Spleen (tissue), 11 donors: Measurements from ENCODE around the gene DCAF4. TPM values are rescaled to one million over a fixed set of nuclear protein-coding genes. Genes with fewer than 3 reads are reported as not detected.
A peak's percentile ranks its signal among the peaks of the same experiment; 100 is the strongest.
"Not testable (repeated sequence)": the region's sequence is repeated elsewhere in the genome, so short reads cannot be mapped to it uniquely, and the experiment has no call there.

ENCODE experiments used
- DNase-seq: peaks from one replicate; pipeline ENCODE4 v3.0.0-alpha.2; 2020
- H3K27ac ChIP-seq, 8 donors: fragments of 200-600 bp; sonication (generic) in 7 of 8; 1 replicate in 4 of 8; 2 replicates in 4 of 8; pipeline versions ENCODE4 v1.5.0 to v1.8.0; 2016 to 2021; ENCODE audit warnings: inconsistent platforms in 4 of 8, mild to moderate bottlenecking in 4 of 8, moderate library complexity in 1 of 8
- H3K27me3 ChIP-seq, 7 donors: fragments of 200-600 bp; sonication (generic) in 6 of 7; replicated peaks in 1 of 7; 1 replicate in 4 of 7; 2 replicates in 3 of 7; pipeline versions ENCODE4 v1.5.0 to v1.8.0; 2016 to 2021; ENCODE audit warnings: inconsistent platforms in 3 of 7, mild to moderate bottlenecking in 1 of 7
- H3K36me3 ChIP-seq, 6 donors: fragments of 200-600 bp; sonication (generic) in 5 of 6; 1 replicate in 4 of 6; 2 replicates in 2 of 6; pipeline versions ENCODE4 v1.5.0 to v1.8.0; 2016 to 2021; ENCODE audit warnings: inconsistent platforms in 2 of 6
- H3K4me1 ChIP-seq, 6 donors: fragments of 200-600 bp; sonication (generic) in 5 of 6; 1 replicate in 3 of 6; 2 replicates in 3 of 6; pipeline versions ENCODE4 v1.5.0 to v1.8.0; 2016 to 2021; ENCODE audit warnings: inconsistent platforms in 3 of 6
- H3K4me3 ChIP-seq, 8 donors: fragments of 200-600 bp; sonication (generic) in 7 of 8; 1 replicate in 4 of 8; 2 replicates in 4 of 8; pipeline versions ENCODE4 v1.5.0 to v1.8.0; 2016 to 2021; ENCODE audit warnings: inconsistent platforms in 4 of 8, mild to moderate bottlenecking in 4 of 8, moderate library complexity in 2 of 8
- H3K9me3 ChIP-seq, 8 donors: fragments of 200-600 bp; sonication (generic) in 7 of 8; 1 replicate in 4 of 8; 2 replicates in 4 of 8; pipeline versions ENCODE4 v1.5.0 to v1.8.0; 2016 to 2021; ENCODE audit warnings: inconsistent platforms in 4 of 8
- POLR2A ChIP-seq, 3 donors: fragments of 450-650 bp; IDR thresholded peaks; one replicate each; pipeline ENCODE4 v1.5.1; 2017; ENCODE audit warnings: antibody characterized with exemption in 3 of 3, mild to moderate bottlenecking in 1 of 3
- POLR2AphosphoS5 ChIP-seq, 3 donors: sonication (generic); formaldehyde crosslinking; IDR thresholded peaks; one replicate each; pipeline ENCODE4 v1.5.1; 2017; ENCODE audit warnings: antibody characterized with exemption in 3 of 3
- WGBS, 5 donors: extraction: QIAGEN DNeasy Blood & Tissue Kit in 3 of 5; methylation state at CpG; one replicate each; pipeline versions ENCODE4 v1.1.5 to v1.1.7; 2013 to 2018; 5-methylcytosine and 5-hydroxymethylcytosine counted together
- intact Hi-C: fragments of 100-400 bp; cut with DNase I; formaldehyde crosslinking; loops from one replicate; pipeline ENCODE4 v1.15.0; 2023; ENCODE audit warnings: low total_unique reads
- polyA plus RNA-seq, 3 donors: library from polyadenylated mRNA; stranded (reverse); fragments of 200-250 nt; gene quantifications; one replicate each; pipeline ENCODE4 v1.2.1, GENCODE V29; 2013
- total RNA-seq, 7 donors: library from RNA; depleted of rRNA in 3 of 7; stranded (reverse); fragments of >200 nt in 3 of 7; fragmentation: NEBNext Ultra II Directional in 4 of 7; extraction: Animal tissue kit (Norgen Biotek cat#: 25700) in 4 of 7; gene quantifications; one replicate each; pipeline versions ENCODE4 v1.1.0 to v1.2.1, GENCODE V29; 2016 to 2021
- TF ChIP-seq, protein P1 (sequence below), 11 experiments: fragments of 200-600 bp in 7 of 11; fragments of 450-650 bp in 4 of 11; sonication (generic) in 4 of 11; IDR thresholded peaks in 8 of 11; conservative IDR thresholded peaks in 3 of 11; 1 replicate in 7 of 11; 2 replicates in 4 of 11; pipeline versions ENCODE4 v1.4.0 to v1.8.0; 2016 to 2021; ENCODE audit warnings: antibody characterized with exemption in 11 of 11, inconsistent platforms in 4 of 11, mild to moderate bottlenecking in 1 of 11
- donor health status: healthy with polysubstance abuse.
- donor health status: DM: no; HTN: no; CAD: no; lungs with moderate emphysema.
- donor health status: DM: no; HTN: no; CAD: no.
- donor health status: Bipolar disorder and iron deficiency.
- donor health status: healthy.
- donor health status: DM: no; HTN: no; CAD: no.
- donor health status: DM: yes; HTN: yes; CAD: no.

The DCAF4 gene
- total and polyA plus RNA-seq, 10 donors = 7.7 to 25.0 (median 12.3) TPM

DNA sequence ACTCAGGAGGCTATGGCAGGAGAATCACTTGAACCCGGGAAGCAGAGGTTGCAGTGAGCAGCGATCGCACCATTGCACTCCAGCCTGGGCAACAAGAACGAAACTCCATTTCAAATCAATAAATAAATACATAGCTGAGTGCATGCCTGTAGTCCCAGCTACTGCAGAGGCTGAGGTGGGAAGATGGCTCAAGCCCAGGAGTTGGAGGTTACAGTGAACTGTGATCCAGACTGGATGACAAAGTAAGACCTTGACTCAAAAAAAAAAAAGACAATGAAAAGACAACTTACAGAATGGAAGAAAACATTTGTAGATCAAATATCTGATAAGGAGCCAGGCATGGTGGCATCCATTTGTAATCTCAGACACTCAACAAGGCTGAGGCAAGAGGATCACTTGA is 73.1 kb downstream of the DCAF4 start:
- no peaks in the 10 kb centered on the region for H3K9me3 ChIP-seq
- TF ChIP-seq POLR2A (IDR thresholded peaks at IDR 0.05) (no peak), POLR2AphosphoS5 (IDR thresholded peaks at IDR 0.05) (no peak)
- TF ChIP-seq, protein P1, sequence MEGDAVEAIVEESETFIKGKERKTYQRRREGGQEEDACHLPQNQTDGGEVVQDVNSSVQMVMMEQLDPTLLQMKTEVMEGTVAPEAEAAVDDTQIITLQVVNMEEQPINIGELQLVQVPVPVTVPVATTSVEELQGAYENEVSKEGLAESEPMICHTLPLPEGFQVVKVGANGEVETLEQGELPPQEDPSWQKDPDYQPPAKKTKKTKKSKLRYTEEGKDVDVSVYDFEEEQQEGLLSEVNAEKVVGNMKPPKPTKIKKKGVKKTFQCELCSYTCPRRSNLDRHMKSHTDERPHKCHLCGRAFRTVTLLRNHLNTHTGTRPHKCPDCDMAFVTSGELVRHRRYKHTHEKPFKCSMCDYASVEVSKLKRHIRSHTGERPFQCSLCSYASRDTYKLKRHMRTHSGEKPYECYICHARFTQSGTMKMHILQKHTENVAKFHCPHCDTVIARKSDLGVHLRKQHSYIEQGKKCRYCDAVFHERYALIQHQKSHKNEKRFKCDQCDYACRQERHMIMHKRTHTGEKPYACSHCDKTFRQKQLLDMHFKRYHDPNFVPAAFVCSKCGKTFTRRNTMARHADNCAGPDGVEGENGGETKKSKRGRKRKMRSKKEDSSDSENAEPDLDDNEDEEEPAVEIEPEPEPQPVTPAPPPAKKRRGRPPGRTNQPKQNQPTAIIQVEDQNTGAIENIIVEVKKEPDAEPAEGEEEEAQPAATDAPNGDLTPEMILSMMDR (IDR thresholded peaks at IDR 0.05 in 8 of 11, conservative IDR thresholded peaks at IDR 0.05 in 3 of 11) = no peak
- H3K27ac ChIP-seq = no peak overlapping the region
- H3K4me1 ChIP-seq = peaks cover 0 to 3% (median 0%) of the 10 kb centered on the region in 6 donors
- WGBS, 5 donors = 96 to 100% (median 98%) methylated on average over 4 of the region's 4 CpGs
- no peak for DNase-seq
- H3K36me3 ChIP-seq = peaks cover 9 to 93% (median 37%) of the 10 kb centered on the region in 6 donors
- H3K27me3 ChIP-seq = no peaks in the 10 kb centered on the region
- no peak overlapping the region for H3K4me3 ChIP-seq
- intact Hi-C loops = no loop called here

DNA sequence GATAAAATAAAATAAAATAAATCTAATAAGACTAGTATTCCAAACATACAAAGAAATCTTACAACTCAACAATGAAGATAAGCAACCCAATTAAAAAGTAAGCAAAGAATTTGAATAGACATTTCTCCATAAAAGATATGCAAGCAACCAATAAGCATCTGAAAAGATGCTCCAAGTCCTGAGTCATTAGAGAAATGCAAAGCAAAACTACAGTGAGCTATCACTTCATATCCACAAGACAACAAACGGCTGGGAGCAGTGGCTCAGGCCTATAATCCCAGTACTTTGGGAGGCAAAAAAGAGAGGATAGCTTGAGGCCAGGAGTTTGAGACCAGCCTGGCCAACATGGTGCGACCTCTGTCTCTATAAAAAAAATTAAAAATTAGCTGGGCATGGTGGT is 73.8 kb downstream of the DCAF4 start:
- no peaks in the 10 kb centered on the region for H3K27me3 ChIP-seq
- no peak for DNase-seq
- H3K4me1 ChIP-seq = peaks cover 0 to 3% (median 0%) of the 10 kb centered on the region in 6 donors
- H3K9me3 ChIP-seq = no peaks in the 10 kb centered on the region
- no peak overlapping the region for H3K27ac ChIP-seq
- TF ChIP-seq POLR2A (IDR thresholded peaks at IDR 0.05) (no peak), POLR2AphosphoS5 (IDR thresholded peaks at IDR 0.05) (no peak)
- TF ChIP-seq, protein P1 (IDR thresholded peaks at IDR 0.05 in 8 of 11, conservative IDR thresholded peaks at IDR 0.05 in 3 of 11) = no peak
- 83 to 96% (median 90%) methylated on average over 2 of the region's 2 CpGs for WGBS, 5 donors
- H3K4me3 ChIP-seq = no peak overlapping the region
- peaks cover 9 to 93% (median 35%) of the 10 kb centered on the region in 6 donors for H3K36me3 ChIP-seq
- intact Hi-C loops = no loop called here

DNA sequence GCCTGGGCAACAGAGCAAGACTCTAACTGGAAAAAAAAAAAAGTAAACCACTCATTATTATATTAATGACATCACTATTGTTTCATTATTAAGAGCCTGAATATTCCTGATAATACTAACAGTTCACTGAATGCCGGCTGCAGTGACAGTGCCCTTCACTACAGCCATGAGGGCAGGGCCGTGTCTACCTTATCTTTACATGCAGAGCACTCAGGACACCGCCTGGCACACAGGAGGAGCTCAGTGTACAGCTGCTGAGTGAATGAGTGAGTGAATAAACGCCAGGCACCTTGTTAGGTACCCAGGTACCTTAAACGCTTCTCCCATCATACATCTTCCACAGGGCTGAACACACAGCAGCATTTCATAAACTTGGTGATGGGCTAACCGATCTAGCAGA is 77.4 kb downstream of the DCAF4 start:
- DNase-seq = no peak
- Histone ChIP-seq H3K9me3 (no peaks in the 10 kb centered on the region), H3K4me3 (no peak overlapping the region), H3K27ac (no peak overlapping the region), H3K36me3 (peaks cover 0 to 90% (median 5%) of the 10 kb centered on the region in 6 donors), H3K4me1 (peaks cover 0 to 11% (median 1%) of the 10 kb centered on the region in 6 donors), H3K27me3 (no peaks in the 10 kb centered on the region)
- TF ChIP-seq POLR2A (IDR thresholded peaks at IDR 0.05) (no peak), POLR2AphosphoS5 (IDR thresholded peaks at IDR 0.05) (no peak)
- TF ChIP-seq, protein P1 (IDR thresholded peaks at IDR 0.05 in 8 of 11, conservative IDR thresholded peaks at IDR 0.05 in 3 of 11) = no peak
- intact Hi-C loops = no loop called here
- 87 to 97% (median 93%) methylated on average over 6 of the region's 6 CpGs for WGBS, 5 donors

DNA sequence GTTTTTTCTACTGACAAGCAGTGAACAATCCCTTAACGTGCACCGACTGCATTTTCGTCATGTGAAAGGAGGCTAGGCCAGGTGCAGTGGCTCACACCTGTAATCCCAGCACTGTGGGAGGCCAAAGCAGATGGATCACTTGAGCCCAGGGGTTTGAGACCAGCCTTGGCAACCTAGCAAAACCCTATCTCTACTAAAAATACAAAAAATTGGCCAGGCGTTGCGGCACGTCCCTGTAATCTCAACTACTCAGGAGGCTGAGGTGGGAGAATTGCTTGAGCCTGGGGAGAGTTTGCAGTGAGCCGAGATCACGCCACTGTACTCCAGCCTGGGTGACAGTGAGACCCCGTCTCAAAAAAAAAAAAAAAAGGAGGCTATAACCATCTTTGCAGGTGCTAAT is 78.4 kb downstream of the DCAF4 start:
- intact Hi-C loops, H3K27me3 ChIP-seq, H3K27ac ChIP-seq, H3K4me3 ChIP-seq, H3K9me3 ChIP-seq, DNase-seq: not testable (repeated sequence)
- Histone ChIP-seq H3K36me3 (peaks cover 0 to 90% (median 2%) of the 10 kb centered on the region in 6 donors), H3K4me1 (peaks cover 0 to 16% (median 1%) of the 10 kb centered on the region in 6 donors)
- WGBS, 5 donors = 91 to 99% (median 95%) methylated on average over 9 of the region's 9 CpGs

DNA sequence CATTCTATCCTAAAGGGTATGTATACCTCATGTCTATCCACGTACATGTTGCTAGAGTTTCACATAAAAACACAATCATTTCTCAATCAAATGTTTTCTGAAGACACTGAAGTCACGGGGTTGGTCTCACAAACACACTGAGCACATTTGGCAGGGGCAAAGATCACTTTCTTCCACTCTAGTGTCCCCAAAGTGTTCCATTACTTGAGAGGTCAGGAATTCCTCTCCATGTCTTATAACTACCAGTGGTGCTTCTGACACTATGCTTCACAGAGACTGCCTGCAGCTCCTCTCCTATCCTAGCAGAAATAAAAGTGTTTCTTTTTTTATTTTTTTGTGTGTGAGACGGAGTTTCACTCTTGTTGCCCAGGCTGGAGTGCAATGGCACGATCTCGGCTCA is 81.6 kb downstream of the DCAF4 start:
- intact Hi-C loops = no loop called here
- Histone ChIP-seq H3K9me3 (no peaks in the 10 kb centered on the region), H3K36me3 (peaks cover 0 to 97% (median 2%) of the 10 kb centered on the region in 6 donors), H3K27me3 (no peaks in the 10 kb centered on the region), H3K4me1 (peaks cover 0 to 16% (median 0%) of the 10 kb centered on the region in 6 donors), H3K4me3 (no peak overlapping the region), H3K27ac (peak overlapping the region in 2 of 8 donors; percentile 22 to 40)
- WGBS, 5 donors = 83 to 93% (median 91%) methylated on average over 5 of the region's 5 CpGs
- no peak for DNase-seq
- TF ChIP-seq POLR2AphosphoS5 (IDR thresholded peaks at IDR 0.05) (no peak), POLR2A (IDR thresholded peaks at IDR 0.05) (no peak)
- TF ChIP-seq, protein P1 (IDR thresholded peaks at IDR 0.05 in 8 of 11, conservative IDR thresholded peaks at IDR 0.05 in 3 of 11) = no peak
